OCI-M1 (cell line): ENCODE results near the gene OGFOD2.
"Not testable (repeated sequence)": the region's sequence is repeated elsewhere in the genome, so short reads cannot be mapped to it uniquely, and the experiment has no call there.

ENCODE experiments used
- DNase-seq: peaks from one replicate; lab custom pipeline; 2025; lab: John Stamatoyannopoulos, UW

OGFOD2 gene

GRCh38 chr12:123005081-123005626 lies 30.1 kb downstream of the OGFOD2 start:
- DNase-seq: no peak

GRCh38 chr12:123006977-123007376 lies 31.9 kb downstream of the OGFOD2 start:
- no peak for DNase-seq

GRCh38 chr12:123010110-123010509 lies 35.1 kb downstream of the OGFOD2 start:
- no peak for DNase-seq

DNA sequence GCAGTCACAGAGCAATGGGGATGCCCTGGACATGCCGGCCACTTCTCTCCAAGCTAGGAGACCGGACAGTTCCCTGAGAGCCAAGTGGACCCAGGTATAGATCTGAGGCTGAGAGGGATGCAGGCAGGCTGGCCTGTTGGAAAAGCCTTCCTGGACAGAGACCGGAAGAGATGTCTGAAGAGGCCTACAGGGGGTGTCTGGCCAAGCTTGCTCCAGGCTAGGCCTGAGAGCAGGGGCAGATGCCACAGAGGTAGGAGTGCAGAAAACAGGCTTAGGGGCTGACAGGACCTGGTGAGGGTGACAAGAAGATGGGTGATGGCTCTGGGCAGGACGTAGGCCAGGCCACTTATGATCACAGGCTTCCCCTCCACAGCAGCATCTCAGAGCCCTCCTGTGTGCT lies 35.6 kb downstream of the OGFOD2 start:
- no peak for DNase-seq

GRCh38 chr12:123011701-123012100 lies 36.7 kb downstream of the OGFOD2 start:
- no peak for DNase-seq

DNA sequence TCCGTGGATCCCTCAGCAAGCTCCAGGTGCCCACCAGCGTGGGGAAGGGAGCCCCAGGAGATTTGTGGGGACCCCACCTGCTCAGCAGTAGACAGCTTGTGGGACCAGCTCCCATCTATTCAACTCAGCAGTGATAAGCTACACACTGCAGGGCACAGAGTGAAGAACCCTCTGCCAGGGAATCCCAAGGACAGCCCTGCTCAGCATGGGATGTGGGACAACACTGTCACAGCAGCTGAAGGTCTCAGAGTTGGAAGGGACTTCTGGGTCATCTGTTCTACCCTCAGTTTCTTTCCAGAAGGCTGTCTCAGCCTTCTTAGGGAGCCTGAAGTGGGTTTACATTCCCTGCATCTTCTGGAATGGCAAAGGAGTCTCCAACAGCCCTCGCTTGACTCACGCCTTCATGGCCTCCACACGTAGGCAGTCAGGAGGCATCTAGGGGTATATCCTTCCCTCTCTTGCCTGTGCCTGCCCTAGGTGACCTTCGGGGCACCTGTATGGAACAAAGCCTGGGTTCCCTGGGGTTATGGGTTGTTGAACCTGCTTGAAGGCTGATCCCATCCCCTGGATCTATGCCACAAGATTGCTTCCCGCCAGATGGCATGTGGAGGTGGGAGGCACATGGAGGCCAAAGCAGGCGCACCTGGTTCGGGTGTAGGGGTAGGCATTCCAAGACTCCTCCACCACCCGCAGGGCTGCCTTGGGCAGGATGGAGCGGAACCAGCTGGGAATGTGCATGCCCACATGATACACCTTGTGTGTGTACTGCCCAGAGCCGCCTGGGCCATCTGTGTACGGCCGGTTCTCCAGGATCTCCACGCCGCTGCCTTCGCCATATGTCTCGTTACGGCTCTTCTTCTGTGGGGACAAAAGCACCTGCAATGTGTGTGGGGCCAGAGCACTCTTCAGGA lies 38.4 kb downstream of the OGFOD2 start:
- DNase-seq: no peak

- DNase-seq: not testable (repeated sequence)
Measured at GRCh38 chr12:123014473-123014872, 39.4 kb downstream of the OGFOD2 start.

DNA sequence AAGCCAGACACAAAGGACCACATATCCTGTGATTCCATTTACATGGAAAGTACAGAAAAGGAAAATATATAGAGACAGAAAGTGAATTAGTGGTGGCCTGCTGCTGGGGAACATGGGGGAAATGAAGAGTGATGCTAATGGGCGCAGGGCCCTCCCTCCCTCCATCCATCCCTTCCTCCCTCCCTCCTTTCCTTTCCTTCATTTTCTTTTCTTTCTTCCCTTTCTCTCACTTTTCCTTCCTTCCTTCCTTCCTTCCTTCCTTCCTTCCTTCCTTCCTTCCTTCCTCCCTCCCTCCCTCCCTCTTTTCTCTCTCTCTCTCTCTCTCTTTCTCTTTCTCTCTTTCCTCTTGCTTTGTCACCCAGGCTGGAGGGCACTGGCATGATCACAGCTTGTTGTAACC lies 42.7 kb downstream of the OGFOD2 start:
- no peak for DNase-seq

- DNase-seq: no peak
Measured at GRCh38 chr12:123019841-123020138, 44.7 kb downstream of the OGFOD2 start.

DNA sequence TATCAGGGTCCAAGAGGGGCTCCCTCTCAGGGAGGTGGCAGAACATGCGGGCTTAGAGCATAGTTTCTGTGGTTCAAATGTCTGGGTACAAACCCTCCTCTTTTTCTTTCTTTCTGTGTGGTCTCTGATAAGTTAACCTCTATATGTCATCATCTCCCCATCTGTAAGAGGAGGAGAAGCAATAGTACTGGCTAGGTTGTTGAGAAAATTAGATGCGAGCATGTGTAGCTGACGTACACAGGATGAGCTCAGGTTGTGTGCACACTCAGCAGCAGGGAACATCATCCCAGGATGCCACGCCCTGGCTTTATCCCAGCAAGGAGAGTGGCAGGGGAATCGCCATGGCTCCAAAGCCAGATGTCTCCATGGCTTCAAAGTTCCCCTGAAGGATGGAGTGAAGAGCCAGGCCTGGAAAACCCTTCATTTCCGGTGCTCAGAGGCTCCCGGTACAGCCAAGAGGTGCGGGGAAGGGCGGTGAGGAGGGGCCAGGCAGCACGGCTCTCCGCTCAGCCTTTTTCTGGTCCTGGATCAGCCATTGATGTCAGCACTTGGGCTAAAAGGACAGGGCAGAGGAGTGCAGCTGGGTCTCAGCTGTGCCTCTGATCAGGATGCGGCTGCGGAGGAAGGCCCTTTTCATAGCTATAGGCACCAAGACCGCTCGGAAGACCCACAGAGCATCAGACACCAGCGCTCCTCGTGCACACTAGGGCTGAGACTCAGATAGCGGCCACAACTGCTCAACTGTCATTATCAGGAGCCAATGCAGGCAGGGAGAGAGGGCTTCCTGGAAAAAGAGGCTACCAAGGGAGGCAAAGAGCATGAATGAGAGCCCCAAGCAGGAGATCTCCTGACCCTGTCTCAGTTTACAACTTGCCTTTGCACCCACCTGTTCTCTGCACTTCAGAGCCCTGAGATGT lies 46.9 kb downstream of the OGFOD2 start:
- DNase-seq: peak; percentile 52

DNA sequence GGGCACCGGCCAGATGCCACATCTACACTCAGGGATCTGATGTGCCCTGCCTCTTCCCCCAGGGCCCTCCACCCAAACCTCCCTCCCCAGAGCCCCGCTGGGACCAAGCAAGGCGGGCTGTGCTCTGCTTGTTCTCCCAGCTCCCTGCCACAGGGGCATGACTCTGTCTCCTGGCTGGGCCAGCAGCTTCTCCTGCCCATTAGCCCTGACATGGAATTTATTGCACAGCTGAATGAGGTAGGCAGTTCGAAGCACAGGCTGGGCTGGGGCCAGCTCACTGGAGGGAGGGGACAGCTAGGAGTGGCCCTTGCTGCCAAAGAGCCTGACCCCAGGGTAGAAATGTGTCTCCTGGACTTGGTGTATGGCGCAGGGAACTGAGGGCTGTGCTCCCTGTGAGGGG lies 47.8 kb downstream of the OGFOD2 start:
- DNase-seq: no peak

GRCh38 chr12:123024819-123025391 lies 49.9 kb downstream of the OGFOD2 start:
- no peak for DNase-seq

DNA sequence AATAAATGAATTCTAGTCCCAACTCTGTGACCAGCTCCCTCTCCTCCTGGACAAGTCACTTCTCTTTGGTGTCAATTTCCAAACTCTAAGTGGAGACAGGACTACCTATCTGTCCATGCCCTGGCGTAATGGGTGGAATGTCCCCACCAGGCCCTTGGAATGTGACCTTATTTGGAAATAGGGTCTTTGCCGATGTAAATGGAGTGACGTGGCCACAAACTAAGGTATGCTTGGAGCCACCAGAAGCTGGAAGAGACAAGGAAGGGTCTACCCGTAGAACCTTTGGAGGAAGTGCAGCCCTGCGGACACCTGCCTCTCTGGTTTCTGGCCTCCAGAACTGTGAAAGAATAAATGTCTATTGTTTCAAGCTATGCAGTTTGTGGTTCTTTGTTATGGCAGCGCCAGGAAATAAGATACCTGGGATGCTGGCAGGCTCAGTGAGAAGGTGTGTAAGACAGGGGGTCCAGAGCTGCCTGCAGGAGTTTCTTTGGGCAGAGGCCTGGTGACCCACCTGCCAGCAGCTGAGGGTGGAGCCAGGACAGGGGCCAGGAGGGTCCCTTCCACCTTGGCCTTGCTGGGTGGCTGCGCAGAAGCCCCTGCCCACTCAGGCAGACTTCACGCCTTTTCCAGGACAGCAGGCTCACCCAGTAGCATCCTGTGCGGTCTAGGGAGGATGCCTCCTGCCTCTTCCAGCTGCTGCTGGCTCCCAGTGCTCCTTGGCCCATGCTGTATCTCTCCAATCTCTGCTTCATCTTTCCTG lies 51.2 kb downstream of the OGFOD2 start:
- DNase-seq: no peak

- no peak for DNase-seq
Measured at GRCh38 chr12:123027726-123028445, 52.8 kb downstream of the OGFOD2 start.

- DNase-seq: no peak
Measured at GRCh38 chr12:123028475-123028874, 53.4 kb downstream of the OGFOD2 start.

DNA sequence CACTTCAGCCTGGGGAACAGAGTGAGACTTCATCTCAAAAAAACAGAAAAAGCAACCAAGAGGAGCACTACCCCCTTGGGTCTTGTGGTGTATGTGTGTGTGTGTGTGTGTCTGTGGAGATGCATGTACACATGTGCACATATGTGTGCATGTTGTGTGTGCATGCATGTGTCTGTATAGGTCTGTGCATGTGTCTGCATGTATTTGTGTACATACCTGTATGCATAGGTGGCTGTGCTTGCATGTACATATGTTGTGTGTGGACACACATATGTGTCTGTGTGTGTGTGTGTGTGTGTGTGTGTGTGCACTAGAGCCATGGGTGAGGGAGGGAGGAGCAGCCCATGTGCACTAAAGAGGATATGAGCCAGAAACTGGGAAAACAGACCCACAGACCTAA lies 54.5 kb downstream of the OGFOD2 start:
- no peak for DNase-seq
